Measurements from ENCODE around the gene ANKRD52. TPM values are rescaled to one million over a fixed set of nuclear protein-coding genes. Genes with fewer than 3 reads are reported as not detected.

Gene ANKRD52
- total RNA-seq, 1 experiment from 2014 or later = 26.3 TPM

Other genes with a start within 250 kb of the ANKRD52 start
- 0.80 and 1.9 TPM in 2 replicates for gene IKZF4, start 237.3 kb downstream of the ANKRD52 start, total RNA-seq (2014; rRNA removed; shearing (Covaris generic))
- gene RPS26, start 216.5 kb downstream of the ANKRD52 start, total RNA-seq (2014; rRNA removed; shearing (Covaris generic)) = 855 and 1,056 TPM in 2 replicates
- gene ERBB3, start 178.2 kb downstream of the ANKRD52 start, total RNA-seq (2014; rRNA removed; shearing (Covaris generic)) = 1.2 and 1.4 TPM in 2 replicates
- gene PA2G4, start 153.8 kb downstream of the ANKRD52 start, total RNA-seq (2014; rRNA removed; shearing (Covaris generic)) = 526 and 607 TPM in 2 replicates
- gene RPL41, start 141.8 kb downstream of the ANKRD52 start, total RNA-seq (2014; rRNA removed; shearing (Covaris generic)) = 3,633 and 5,394 TPM in 2 replicates
- 2.7 and 5.6 TPM in 2 replicates for gene ZC3H10, start 140.1 kb downstream of the ANKRD52 start, total RNA-seq (2014; rRNA removed; shearing (Covaris generic))
- gene ESYT1, start 130.1 kb downstream of the ANKRD52 start, total RNA-seq (2014; rRNA removed; shearing (Covaris generic)) = 134 and 140 TPM in 2 replicates
- gene MYL6B, start 105.8 kb downstream of the ANKRD52 start, total RNA-seq (2014; rRNA removed; shearing (Covaris generic)) = 127 and 137 TPM in 2 replicates
- 1,272 and 2,138 TPM in 2 replicates for gene MYL6, start 100.0 kb downstream of the ANKRD52 start, total RNA-seq (2014; rRNA removed; shearing (Covaris generic))
- 36.8 and 44.3 TPM in 2 replicates for gene SMARCC2, start 68.9 kb downstream of the ANKRD52 start, total RNA-seq (2014; rRNA removed; shearing (Covaris generic))
- 59.7 and 67.7 TPM in 2 replicates for gene RNF41, start 36.5 kb downstream of the ANKRD52 start, total RNA-seq (2014; rRNA removed; shearing (Covaris generic))
- gene NABP2, start 34.0 kb downstream of the ANKRD52 start, total RNA-seq (2014; rRNA removed; shearing (Covaris generic)) = 77.9 and 78.3 TPM in 2 replicates
- gene SLC39A5, start 28.3 kb downstream of the ANKRD52 start, total RNA-seq (2014; rRNA removed; shearing (Covaris generic)) = 0.71 TPM in 1 of 2 replicates, not detected in the other
- 18.3 and 19.4 TPM in 2 replicates for gene COQ10A, start 8.6 kb upstream of the ANKRD52 start, total RNA-seq (2014; rRNA removed; shearing (Covaris generic))
- gene CS, start 41.9 kb upstream of the ANKRD52 start, total RNA-seq (2014; rRNA removed; shearing (Covaris generic)) = 122 and 174 TPM in 2 replicates
- gene CNPY2, start 57.6 kb upstream of the ANKRD52 start, total RNA-seq (2014; rRNA removed; shearing (Covaris generic)) = 72.2 and 85.4 TPM in 2 replicates
- 10.0 and 16.9 TPM in 2 replicates for gene PAN2, start 75.6 kb upstream of the ANKRD52 start, total RNA-seq (2014; rRNA removed; shearing (Covaris generic))
- 0.43 TPM in 1 of 2 replicates, not detected in the other for gene IL23A, start 80.5 kb upstream of the ANKRD52 start, total RNA-seq (2014; rRNA removed; shearing (Covaris generic))
- gene STAT2, start 101.7 kb upstream of the ANKRD52 start, total RNA-seq (2014; rRNA removed; shearing (Covaris generic)) = 32.7 and 33.1 TPM in 2 replicates
- gene APOF, start 104.5 kb upstream of the ANKRD52 start, total RNA-seq (2014; rRNA removed; shearing (Covaris generic)) = not detected in 2 replicates
- 17.5 and 21.3 TPM in 2 replicates for gene TIMELESS, start 191.0 kb upstream of the ANKRD52 start, total RNA-seq (2014; rRNA removed; shearing (Covaris generic))
- not detected in 2 replicates for gene MIP, start 196.3 kb upstream of the ANKRD52 start, total RNA-seq (2014; rRNA removed; shearing (Covaris generic))
- gene SPRYD4, start 210.2 kb upstream of the ANKRD52 start, total RNA-seq (2014; rRNA removed; shearing (Covaris generic)) = 2.3 and 2.9 TPM in 2 replicates
- gene GLS2, start 229.8 kb upstream of the ANKRD52 start, total RNA-seq (2014; rRNA removed; shearing (Covaris generic)) = not detected in 2 replicates

All from HT1080 (cell line).